HepG2 (cell line): ENCODE data around the gene TBC1D10B. TPM values are rescaled to one million over a fixed set of nuclear protein-coding genes. Genes with fewer than 3 reads are reported as not detected.
A peak's percentile ranks its signal among the peaks of the same experiment; 100 is the strongest.

ENCODE experiments used
- ATAC-seq: fragments of 200-7000 bp; cut with Tn5 transposase; 3 replicates; pipeline ENCODE4 v1.9.1; 2020; ENCODE audit warnings: mild to moderate bottlenecking, moderate library complexity
- BruUV-seq: library from RNA; stranded (reverse); fragments of 400-500 nt; replicated peaks from 2 replicates; lab custom pipeline; 2021; lab: Mats Ljungman, UMichigan
- CTCF ChIA-PET: fragments of 300-600 bp; formaldehyde crosslinking; extraction: SDS; loops from one replicate; lab custom pipeline; 2021; ENCODE audit warnings: low total read pairs, inconsistent platforms, low intra/inter-chr PET ratio; lab: Yijun Ruan, JAX
- POLR2A ChIA-PET: fragments of 350-600 bp; sonication (Branson Sonifier 250); formaldehyde crosslinking; loops from one replicate; lab custom pipeline; 2020; ENCODE audit warnings: antibody characterized with exemption, inconsistent platforms; lab: Yijun Ruan, JAX
- DNase-seq: peaks from one replicate; pipeline ENCODE4 v3.0.0-alpha.2; 2015; ENCODE audit warnings: low spot score
- FAIRE-seq: peaks from 3 replicates; lab custom pipeline; 2011; peaks lifted over from hg19 to GRCh38; lab: Jason Lieb, UNC
- H2AFZ ChIP-seq: one replicate; pipeline ENCODE4 v1.6.1; 2011; ENCODE audit warnings: low read length, inconsistent platforms
- H3K27ac ChIP-seq: fragments of 300-600 bp; 3 replicates; pipeline ENCODE4 v1.8.0; 2011; ENCODE audit warnings: mixed run types, mild to moderate bottlenecking, mixed read lengths, low read length, inconsistent platforms; ENCODE audit not compliant: insufficient read depth; ENCODE audit errors: extremely low read length
- H3K27me3 ChIP-seq, 2 experiments: fragments of 200-600 bp in 1 of 2; 2 replicates in 1 of 2; 3 replicates in 1 of 2; pipeline versions ENCODE4 v1.6.0 to v1.8.0; 2011; ENCODE audit warnings: low read length in 2 of 2, mild to moderate bottlenecking in 2 of 2, moderate library complexity in 2 of 2, inconsistent platforms in 1 of 2; ENCODE audit not compliant: insufficient read depth in 2 of 2, control insufficient read depth in 1 of 2
- H3K36me3 ChIP-seq, 2 experiments: fragments of 200-600 bp in 1 of 2; replicated peaks in 1 of 2; 2 replicates in 1 of 2; 3 replicates in 1 of 2; pipeline versions ENCODE4 v1.5.1 to v1.8.0; 2011; ENCODE audit warnings: low read length in 2 of 2, inconsistent platforms in 1 of 2; ENCODE audit not compliant: insufficient read depth in 2 of 2, control insufficient read depth in 1 of 2
- H3K4me1 ChIP-seq: 2 replicates; pipeline ENCODE4 v1.5.1; 2012; ENCODE audit warnings: low read length, inconsistent platforms; ENCODE audit not compliant: insufficient read depth
- H3K4me2 ChIP-seq: 2 replicates; pipeline ENCODE4 v1.6.0; 2011; ENCODE audit warnings: low read depth, low read length, inconsistent platforms
- H3K4me3 ChIP-seq, 3 experiments: fragments of 200-600 bp in 1 of 3; sonication (generic), shearing (Covaris generic) in 1 of 3; replicated peaks in 1 of 3; 2 replicates each; pipeline ENCODE4 v1.5.1; 2011 to 2016; ENCODE audit warnings: low read length in 3 of 3, inconsistent platforms in 2 of 3, low read depth in 2 of 3, mild to moderate bottlenecking in 2 of 3, control low read depth in 1 of 3, mixed read lengths in 1 of 3; ENCODE audit not compliant: insufficient read depth in 1 of 3
- H3K79me2 ChIP-seq: one replicate; pipeline ENCODE4 v1.6.1; 2011; ENCODE audit warnings: low read length, inconsistent platforms; ENCODE audit not compliant: insufficient read depth
- H3K9ac ChIP-seq: 2 replicates; pipeline ENCODE4 v1.6.0; 2011; ENCODE audit warnings: mild to moderate bottlenecking, low read depth, low read length, inconsistent platforms; ENCODE audit not compliant: insufficient read depth
- H3K9me3 ChIP-seq: 2 replicates; pipeline ENCODE4 v1.5.1; 2012; ENCODE audit warnings: mild to moderate bottlenecking, low read length
- H4K20me1 ChIP-seq: 2 replicates; pipeline ENCODE4 v1.6.0; 2011; ENCODE audit warnings: inconsistent platforms, mild to moderate bottlenecking, low read length, moderate library complexity; ENCODE audit not compliant: insufficient read depth
- ERF ChIP-seq: IDR thresholded peaks from 2 replicates; pipeline ENCODE4 v1.6.1; 2018; ENCODE audit warnings: missing biosample characterization, missing genetic modification reagents
- GMEB2 ChIP-seq: IDR thresholded peaks from 2 replicates; pipeline ENCODE4 v1.6.1; 2016; ENCODE audit warnings: missing biosample characterization, missing genetic modification reagents, low read depth
- HES4 ChIP-seq: sonication (generic); formaldehyde crosslinking; IDR thresholded peaks from 2 replicates; pipeline ENCODE4 v1.9.0; 2021; ENCODE audit warnings: mild to moderate bottlenecking, missing genetic modification reagents, borderline replicate concordance
- HIVEP1 ChIP-seq: sonication (generic); formaldehyde crosslinking; IDR thresholded peaks from 2 replicates; pipeline ENCODE4 v1.4.0; 2020; ENCODE audit warnings: mild to moderate bottlenecking, missing genetic modification reagents
- HNF1B ChIP-seq: sonication (generic); formaldehyde crosslinking; IDR thresholded peaks from 2 replicates; pipeline ENCODE4 v1.5.1; 2020; ENCODE audit warnings: mild to moderate bottlenecking, moderate library complexity, missing genetic modification reagents
- NFIC ChIP-seq: IDR thresholded peaks from 2 replicates; pipeline ENCODE4 v1.6.1; 2012; ENCODE audit warnings: mild to moderate bottlenecking, low read length, inconsistent platforms
- SSRP1 ChIP-seq: IDR thresholded peaks from 2 replicates; pipeline ENCODE4 v1.6.1; 2016; ENCODE audit warnings: control low read depth
- TFDP1 ChIP-seq: IDR thresholded peaks from 2 replicates; pipeline ENCODE4 v1.6.1; 2016; ENCODE audit warnings: missing compliant biosample characterization, missing genetic modification reagents, borderline replicate concordance
- ZFP82 ChIP-seq: sonication (generic); formaldehyde crosslinking; IDR thresholded peaks from 2 replicates; pipeline ENCODE4 v1.5.1; 2020; ENCODE audit warnings: mild to moderate bottlenecking, missing genetic modification reagents, borderline replicate concordance
- ZNF362 ChIP-seq: sonication (generic); formaldehyde crosslinking; IDR thresholded peaks from 2 replicates; pipeline ENCODE4 v1.4.0; 2020; ENCODE audit warnings: missing genetic modification reagents, mild to moderate bottlenecking, borderline replicate concordance
- ZNF510 ChIP-seq: sonication (generic); formaldehyde crosslinking; IDR thresholded peaks from 2 replicates; pipeline ENCODE4 v1.4.0; 2020; ENCODE audit warnings: low read depth, mild to moderate bottlenecking, missing genetic modification reagents
- ZNF710 ChIP-seq: sonication (generic); formaldehyde crosslinking; IDR thresholded peaks from 2 replicates; pipeline ENCODE4 v1.5.0; 2020; ENCODE audit warnings: mild to moderate bottlenecking, missing genetic modification reagents, borderline replicate concordance
- ZNF781 ChIP-seq: sonication (generic); formaldehyde crosslinking; IDR thresholded peaks from 2 replicates; pipeline ENCODE4 v1.5.1; 2020; ENCODE audit warnings: borderline replicate concordance, mild to moderate bottlenecking, missing genetic modification reagents; ENCODE audit errors: not compliant biosample characterization
- WGBS: methylation state at CpG from one replicate; pipeline ENCODE4 v1.1.6; 2017; ENCODE audit warnings: low lambda C conversion rate; 5-methylcytosine and 5-hydroxymethylcytosine counted together
- in situ Hi-C: cut with HindIII; loops from 2 replicates; pipeline ENCODE4 v1.10.0; 2017; ENCODE audit warnings: low pct_unique_long_range_greater_than_20kb; ENCODE audit not compliant: extremely low pct_ligation_motif_present
- intact Hi-C: fragments of 100-400 bp; cut with micrococcal nuclease; formaldehyde crosslinking; loops from one replicate; pipeline ENCODE4 v1.10.0; 2022; ENCODE audit not compliant: unreplicated experiment
- polyA plus RNA-seq, 8 experiments: library from polyadenylated mRNA; depleted of rRNA in 3 of 8; stranded (reverse) in 7 of 8; unstranded in 1 of 8; fragments of >200 nt; fragmentation: Illumina TruSeq in 4 of 8; extraction: Trizol in 4 of 8; gene quantifications; 2 replicates each; pipeline versions ENCODE4 v1.2.1 to v1.2.3, GENCODE V29; 2011 to 2016; ENCODE audit warnings: low read depth in 4 of 8, missing spikeins in 1 of 8, mixed read lengths in 1 of 8; ENCODE audit not compliant: insufficient read depth in 1 of 8
- total RNA-seq, 5 experiments: library from RNA; depleted of rRNA; stranded (reverse); fragments of >200 nt; fragmentation: Illumina TruSeq; extraction: Trizol; gene quantifications; 2 replicates each; pipeline ENCODE4 v1.2.3, GENCODE V29; 2016; ENCODE audit warnings: low read depth in 1 of 5

Gene TBC1D10B
- total and polyA plus RNA-seq, 2 of the 13 experiments (the other 11 are each of a cell fraction or from before 2014, with no cell fraction given): 15.7 to 24.8 TPM

- peaks cover 60% of the 10 kb centered on the region for H3K4me1 ChIP-seq
- H3K79me2 ChIP-seq: peaks cover 23% of the 10 kb centered on the region
- H3K4me3 ChIP-seq: peak overlapping the region; percentile 85 to 94 (median 88)
- H2AFZ ChIP-seq: no peak overlapping the region
- in situ Hi-C loops: loop anchor here (10.0 kb wide), 1 partner anchor 260 kb away; the partner anchor contains the start of gene ZNF689
- ChIA-PET POLR2A (interaction anchor here (0.5 to 6.7 kb wide), 19 partner anchors 8 to 304 kb away, joined by 3 to 94 read pairs (median 5); partner anchors contain the start of genes ALDOA, DCTPP1, FBRS and TBC1D10B), CTCF (interaction anchor here (2.4 kb wide), 1 partner anchor 55 kb away, joined by 10 read pairs; no protein-coding TSS in a partner anchor)
- BruUV-seq: TSS peak; percentile 64
- 5% methylated on average over 18 of the region's 36 CpGs for WGBS
- peak overlapping the region; percentile 92 for H3K27ac ChIP-seq
- H3K9me3 ChIP-seq: no peaks in the 10 kb centered on the region
- H3K27me3 ChIP-seq: no peaks in the 10 kb centered on the region; a peak in 1 of 5 replicates
- DNase-seq (no peak), FAIRE-seq (no peak), ATAC-seq (peak; percentile 27)
- peak overlapping the region; percentile 96 for H3K4me2 ChIP-seq
- no peaks in the 10 kb centered on the region for H4K20me1 ChIP-seq
- H3K9ac ChIP-seq: peak overlapping the region; percentile 84
- intact Hi-C loops: loop anchor here (1.0 to 2.0 kb wide), 3 partner anchors 20 to 54 kb away; partner anchors contain the start of gene ZNF48
- peaks cover 8 to 45% of the 10 kb centered on the region in 2 experiments for H3K36me3 ChIP-seq
- TF ChIP-seq NFIC (no peak), TFDP1 (CRISPR knock-in tag) (no peak), HNF1B (CRISPR knock-in tag) (no peak), ERF (no peak), ZNF781 (no peak), ZNF710 (CRISPR knock-in tag) (no peak), HES4 (CRISPR knock-in tag) (no peak), GMEB2 (CRISPR knock-in tag) (no peak), ZNF510 (no peak), ZFP82 (no peak), ZNF362 (CRISPR knock-in tag) (no peak), HIVEP1 (CRISPR knock-in tag) (no peak), SSRP1 (0 out of 2 replicates have a peak, but pooled peaks have one; percentile 21)
Measured at GRCh38 chr16:30354423-30355143, 15.7 kb downstream of the TBC1D10B start.
